SK-N-SH (cell line): ENCODE results near the gene ZFYVE27.

Experiments used
- CTCF ChIP-seq: fragments of 200-600 bp; sonication (generic); IDR thresholded peaks from 2 replicates; pipeline ENCODE4 v1.6.1; 2017; ENCODE audit warnings: antibody characterized with exemption, mild to moderate bottlenecking, moderate library complexity
- FOXM1 ChIP-seq: IDR thresholded peaks from 2 replicates; pipeline ENCODE4 v1.4.0; 2012; ENCODE audit warnings: low read depth, mild to moderate bottlenecking
- SIN3A ChIP-seq: IDR thresholded peaks from 2 replicates; pipeline ENCODE4 v1.6.1; 2012; ENCODE audit warnings: low read depth, mild to moderate bottlenecking, low read length, moderate library complexity, borderline replicate concordance

GRCh38 chr10:97701438-97702069 lies 35.4 kb upstream of the ZFYVE27 start:
- TF ChIP-seq CTCF = peak; percentile 86
- no peak for TF ChIP-seq SIN3A
- TF ChIP-seq FOXM1 = no peak
